T-cell (primary cell): ENCODE results near the gene MUC5B. TPM values are rescaled to one million over a fixed set of nuclear protein-coding genes. Genes with fewer than 3 reads are reported as not detected.

Source experiments
- ATAC-seq, 4 experiments: fragments of 200-7000 bp in 3 of 4; fragments of 150-1000 bp in 1 of 4; cut with Tn5 transposase; replicated peaks in 1 of 4; 1 replicate in 3 of 4; 2 replicates in 1 of 4; pipeline ENCODE4 v1.10.0; 2021; ENCODE audit warnings: moderate library complexity in 3 of 4, mild to moderate bottlenecking in 2 of 4, moderate number of reproducible peaks in 1 of 4
- CTCF ChIA-PET, 2 donors: fragments of 300-600 bp; sonication (Branson Sonifier 250); formaldehyde crosslinking; loops; one replicate each; lab custom pipeline; 2022; ENCODE audit warnings: antibody characterized with exemption in 2 of 2; lab: Charles Lee
- POLR2A ChIA-PET, 2 donors: fragments of 300-600 bp; sonication (Branson Sonifier 250); formaldehyde crosslinking; loops; one replicate each; lab custom pipeline; 2022; ENCODE audit warnings: antibody characterized with exemption in 2 of 2; lab: Charles Lee
- DNase-seq, 35 experiments: peaks; one replicate each; pipeline versions ENCODE4 v3.0.0 to v3.0.0-alpha.2; 2013 to 2023
- H3K27ac ChIP-seq: one replicate; pipeline ENCODE4 v1.5.1; 2013; ENCODE audit warnings: low read length
- H3K27me3 ChIP-seq, 2 experiments: replicated peaks in 1 of 2; 1 replicate in 1 of 2; 2 replicates in 1 of 2; pipeline versions ENCODE4 v1.6.1 to v1.7.0; 2013; ENCODE audit warnings: low read length in 1 of 2, mixed read lengths in 1 of 2; ENCODE audit not compliant: control insufficient read depth in 2 of 2, insufficient read depth in 2 of 2; ENCODE audit errors: extremely low read depth in 1 of 2
- H3K36me3 ChIP-seq, 2 donors: 1 replicate in 1 of 2; 2 replicates in 1 of 2; pipeline versions ENCODE4 v1.6.1 to v1.7.0; 2013; ENCODE audit warnings: low read length in 1 of 2; ENCODE audit not compliant: control insufficient read depth in 2 of 2, insufficient read depth in 1 of 2; ENCODE audit errors: extremely low read depth in 1 of 2
- H3K4me1 ChIP-seq, 2 experiments: 1 replicate in 1 of 2; 2 replicates in 1 of 2; pipeline versions ENCODE4 v1.6.1 to v1.7.0; 2013; ENCODE audit warnings: low read length in 2 of 2, mixed read lengths in 1 of 2; ENCODE audit not compliant: insufficient read depth in 2 of 2, control insufficient read depth in 1 of 2; ENCODE audit errors: extremely low read depth in 1 of 2
- H3K4me3 ChIP-seq, 2 donors: 1 replicate in 1 of 2; 2 replicates in 1 of 2; pipeline versions ENCODE4 v1.5.1 to v1.7.0; 2013; ENCODE audit warnings: mild to moderate bottlenecking in 2 of 2, low read length in 1 of 2, moderate library complexity in 1 of 2; ENCODE audit not compliant: control insufficient read depth in 1 of 2; ENCODE audit errors: extremely low read depth in 1 of 2
- H3K9me3 ChIP-seq: 2 replicates; pipeline ENCODE4 v1.7.0; 2013
- H3K27ac Mint-ChIP-seq, 2 donors: one replicate each; pipeline ENCODE4 v1.8.0; 2020 to 2021; ENCODE audit warnings: mild to moderate bottlenecking in 2 of 2, mixed read lengths in 2 of 2
- H3K27me3 Mint-ChIP-seq, 2 donors: one replicate each; pipeline ENCODE4 v1.8.0; 2021 to 2022; ENCODE audit warnings: mixed read lengths in 2 of 2
- H3K36me3 Mint-ChIP-seq: one replicate; pipeline ENCODE4 v1.8.0; 2021; ENCODE audit warnings: mixed read lengths
- H3K4me1 Mint-ChIP-seq, 3 donors: one replicate each; pipeline ENCODE4 v1.8.0; 2020 to 2022; ENCODE audit warnings: mixed read lengths in 3 of 3, mild to moderate bottlenecking in 1 of 3
- H3K4me3 Mint-ChIP-seq, 3 donors: one replicate each; pipeline ENCODE4 v1.8.0; 2020 to 2022; ENCODE audit warnings: mild to moderate bottlenecking in 3 of 3, mixed read lengths in 3 of 3, moderate library complexity in 3 of 3
- H3K9me3 Mint-ChIP-seq, 3 donors: one replicate each; pipeline ENCODE4 v1.8.0; 2020 to 2022; ENCODE audit warnings: mixed read lengths in 3 of 3
- WGBS: methylation state at CpG from one replicate; pipeline ENCODE4 v1.1.5; 2013; ENCODE audit warnings: missing lambda C conversion rate; ENCODE audit not compliant: insufficient coverage; 5-methylcytosine and 5-hydroxymethylcytosine counted together
- total RNA-seq, 35 experiments: library from RNA in 6 of 35; stranded (reverse) in 6 of 35; fragments of 120-200 nt in 1 of 35; gene quantifications; one replicate each; pipeline versions ENCODE4 v1.2.1 to v1.2.4 and lab custom pipeline; 2013 to 2026

The MUC5B gene
- total RNA-seq, 5 donors from 2014 or later (not counting 1 experiment from before 2014, with no cell fraction given), result 1.8 to 4.0 (median 3.6) TPM; not detected in 2

DNA sequence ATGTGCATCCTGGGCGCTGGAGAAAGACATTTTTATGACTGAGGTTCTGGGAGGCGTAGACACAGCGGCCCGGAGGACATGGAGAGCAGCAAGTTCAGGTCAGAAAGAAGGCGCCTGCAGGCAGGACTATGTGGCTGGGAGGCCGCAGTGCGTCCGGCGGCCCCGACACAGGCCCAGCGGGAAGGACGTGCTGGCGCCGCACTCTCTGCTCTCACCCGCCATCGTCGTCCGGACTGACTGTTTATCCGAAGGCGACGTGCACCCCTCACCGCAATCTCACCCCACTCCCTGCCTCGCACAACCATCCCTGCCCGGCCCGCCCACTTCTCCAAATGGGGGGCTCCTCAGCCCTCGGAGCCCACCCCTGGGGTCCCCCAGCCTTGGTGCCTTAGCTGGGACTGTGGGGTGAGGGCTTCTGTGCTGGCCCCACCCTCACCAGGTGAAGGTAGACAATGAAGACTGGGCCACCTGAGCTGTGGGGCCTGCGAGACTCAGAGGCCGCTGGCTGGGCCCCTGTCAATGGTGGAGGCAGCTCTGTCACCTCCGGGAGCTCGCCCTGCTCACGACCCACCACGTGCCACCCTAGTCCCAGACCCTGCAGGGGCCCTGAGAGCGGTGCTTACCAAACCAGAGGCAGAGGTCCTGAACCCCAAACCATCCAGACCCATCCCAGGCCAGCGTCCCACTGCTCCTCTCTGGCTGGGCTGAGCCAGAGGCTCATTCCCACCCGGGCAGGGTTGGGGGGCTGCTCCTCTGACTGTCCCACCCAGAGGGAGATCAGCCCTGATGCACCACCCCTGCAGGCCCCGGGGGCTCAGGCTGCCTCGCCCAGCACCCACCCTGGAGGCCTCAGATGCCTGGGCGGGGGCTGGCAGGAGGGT is 16.2 kb upstream of the MUC5B start:
- WGBS, result 87% methylated on average over 28 of the region's 38 CpGs
- peaks cover 0 to 41% of the 10 kb centered on the region in 2 experiments for H3K27me3 ChIP-seq

DNA sequence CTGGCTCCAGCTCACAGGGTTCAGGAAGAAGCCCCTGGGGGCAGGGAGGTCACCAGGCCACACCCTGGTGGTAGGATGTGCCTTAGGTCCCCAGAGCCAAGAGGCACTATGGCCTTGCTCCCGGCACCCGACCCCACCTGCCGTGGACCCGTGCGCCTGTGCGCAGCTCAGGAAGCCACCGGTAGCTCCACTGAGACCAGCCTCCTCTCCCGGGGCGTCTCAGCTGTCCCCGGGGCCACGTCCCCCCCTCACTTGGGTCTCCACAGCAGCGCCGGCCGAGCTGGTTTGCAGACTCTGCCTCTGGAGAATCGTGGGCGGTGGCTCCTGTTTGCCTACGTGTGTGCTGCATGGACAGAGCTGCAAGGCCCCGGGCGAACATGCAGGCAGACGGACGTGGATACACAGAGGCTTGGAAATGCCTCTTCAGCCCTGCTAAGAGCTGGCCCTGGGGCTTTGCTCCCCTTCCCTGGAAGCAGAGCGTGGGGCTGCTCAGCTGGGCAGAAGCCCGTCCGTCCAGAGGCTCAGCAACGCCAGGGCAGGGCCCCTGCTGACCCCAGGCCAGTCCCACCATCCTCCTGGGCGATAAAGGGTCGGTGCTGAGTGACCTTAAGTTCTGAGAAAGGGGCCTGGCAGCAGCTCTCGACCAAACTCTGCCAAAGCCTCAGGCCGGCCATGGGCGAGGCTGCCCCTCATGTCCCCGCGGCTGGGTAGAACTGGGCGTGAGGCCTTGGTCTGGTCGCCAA is 15.3 kb upstream of the MUC5B start:
- CTCF ChIA-PET, result no interaction called here
- Histone ChIP-seq H3K27me3 (peaks cover 0 to 38% of the 10 kb centered on the region in 2 experiments), H3K4me1 (peaks cover 0 to 7% of the 10 kb centered on the region in 2 experiments), H3K9me3 (no peaks in the 10 kb centered on the region), H3K36me3 (no peaks in the 10 kb centered on the region), H3K27ac (no peak overlapping the region), H3K4me3 (no peak overlapping the region)
- peaks cover 9% of the 10 kb centered on the region for H3K36me3 Mint-ChIP-seq
- POLR2A ChIA-PET, result no interaction called here
- WGBS, result 89% methylated on average over 24 of the region's 34 CpGs
- DNase-seq (no peak), ATAC-seq (no peak)
- H3K27ac Mint-ChIP-seq, result no peak overlapping the region
- peaks cover 5 to 24% (median 23%) of the 10 kb centered on the region in 3 donors for H3K9me3 Mint-ChIP-seq
- H3K4me3 Mint-ChIP-seq, result no peak overlapping the region
- H3K4me1 Mint-ChIP-seq, result no peaks in the 10 kb centered on the region
- peaks cover 8% of the 10 kb centered on the region in 2 donors for H3K27me3 Mint-ChIP-seq

More for the DNA sequence above, 16.2 kb upstream of the MUC5B start:
- POLR2A ChIA-PET, result no interaction called here
- CTCF ChIA-PET, result no interaction called here
- no peak overlapping the region for H3K27ac ChIP-seq
- Mint-ChIP-seq H3K4me3 (no peak overlapping the region), H3K36me3 (peaks cover 3% of the 10 kb centered on the region), H3K9me3 (peaks cover 4 to 16% (median 14%) of the 10 kb centered on the region in 3 donors), H3K4me1 (no peaks in the 10 kb centered on the region), H3K27ac (no peak overlapping the region), H3K27me3 (peaks cover 8% of the 10 kb centered on the region in 2 donors)
- H3K4me1 ChIP-seq, result peaks cover 0 to 7% of the 10 kb centered on the region in 2 experiments
- DNase-seq, result no peak
- no peak overlapping the region for H3K4me3 ChIP-seq
- no peaks in the 10 kb centered on the region for H3K9me3 ChIP-seq
- ATAC-seq, result no peak
- H3K36me3 ChIP-seq, result no peaks in the 10 kb centered on the region

DNA sequence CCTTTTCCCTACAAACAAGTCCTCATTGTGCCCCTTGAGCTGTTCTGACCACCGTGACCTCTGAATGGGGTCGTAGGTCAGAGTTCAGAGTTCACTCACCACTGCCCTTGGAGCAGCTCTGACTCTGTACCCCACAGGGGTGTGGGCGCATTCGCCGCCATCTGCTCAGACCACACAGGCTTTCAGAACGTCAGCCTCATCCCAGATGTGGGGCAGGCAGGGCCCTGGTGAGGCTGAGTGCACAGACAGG is 14.8 kb upstream of the MUC5B start:
- Histone ChIP-seq H3K36me3 (no peaks in the 10 kb centered on the region), H3K9me3 (no peaks in the 10 kb centered on the region), H3K27me3 (peaks cover 0 to 33% of the 10 kb centered on the region in 2 experiments), H3K4me3 (no peak overlapping the region), H3K27ac (no peak overlapping the region), H3K4me1 (peaks cover 0 to 2% of the 10 kb centered on the region in 2 experiments)
- ChIA-PET CTCF (no interaction called here), POLR2A (no interaction called here)
- ATAC-seq (no peak), DNase-seq (no peak)
- Mint-ChIP-seq H3K4me3 (no peak overlapping the region), H3K27ac (no peak overlapping the region), H3K36me3 (peaks cover 9% of the 10 kb centered on the region), H3K27me3 (peaks cover 8% of the 10 kb centered on the region in 2 donors), H3K9me3 (peaks cover 7 to 26% (median 25%) of the 10 kb centered on the region in 3 donors), H3K4me1 (no peaks in the 10 kb centered on the region)
- 84% methylated on average over 6 of the region's 6 CpGs for WGBS

GRCh38 chr11:1208394-1209261 is 14.2 kb upstream of the MUC5B start:
- ATAC-seq (no peak), DNase-seq (no peak)
- Mint-ChIP-seq H3K27ac (peak overlapping the region in 1 of 2 donors; percentile 31), H3K27me3 (peaks cover 8% of the 10 kb centered on the region in 2 donors), H3K4me1 (no peaks in the 10 kb centered on the region), H3K9me3 (peaks cover 8 to 32% (median 26%) of the 10 kb centered on the region in 3 donors), H3K4me3 (no peak overlapping the region), H3K36me3 (peaks cover 9% of the 10 kb centered on the region)
- no peak overlapping the region for H3K4me3 ChIP-seq
- H3K9me3 ChIP-seq, result no peaks in the 10 kb centered on the region
- no peaks in the 10 kb centered on the region for H3K4me1 ChIP-seq
- no peak overlapping the region for H3K27ac ChIP-seq
- WGBS, result 90% methylated on average over 38 of the region's 39 CpGs
- H3K27me3 ChIP-seq, result peaks cover 0 to 28% of the 10 kb centered on the region in 2 experiments
- POLR2A ChIA-PET, result no interaction called here
- CTCF ChIA-PET, result no interaction called here
- no peaks in the 10 kb centered on the region for H3K36me3 ChIP-seq

GRCh38 chr11:1209371-1210057 is 13.4 kb upstream of the MUC5B start:
- Mint-ChIP-seq H3K36me3 (peaks cover 9% of the 10 kb centered on the region), H3K27ac (no peak overlapping the region), H3K27me3 (peaks cover 8% of the 10 kb centered on the region in 2 donors), H3K9me3 (peaks cover 15 to 38% (median 30%) of the 10 kb centered on the region in 3 donors), H3K4me3 (no peak overlapping the region), H3K4me1 (no peaks in the 10 kb centered on the region)
- no peak for DNase-seq
- 79% methylated on average over 14 of the region's 17 CpGs for WGBS
- ChIA-PET POLR2A (no interaction called here), CTCF (no interaction called here)
- no peaks in the 10 kb centered on the region for H3K36me3 ChIP-seq
- H3K4me1 ChIP-seq, result no peaks in the 10 kb centered on the region
- H3K4me3 ChIP-seq, result no peak overlapping the region
- H3K9me3 ChIP-seq, result no peaks in the 10 kb centered on the region
- ATAC-seq, result no peak
- peaks cover 0 to 21% of the 10 kb centered on the region in 2 experiments for H3K27me3 ChIP-seq
- H3K27ac ChIP-seq, result no peak overlapping the region
